Stimulated activated CD4-positive, alpha-beta T cell treated with anti-CD3 and anti-CD28 coated beads, Interleukin-1b, Interleukin-23, amount 100 ng/mL, for 4 hours (primary cell): ENCODE data around the gene PKP3.
"Not testable (repeated sequence)": the region's sequence is repeated elsewhere in the genome, so short reads cannot be mapped to it uniquely, and the experiment has no call there.

Experiments
- DNase-seq, 2 donors: peaks; one replicate each; pipeline ENCODE4 v3.0.0-alpha.2; 2020; ENCODE audit warnings: low read depth in 2 of 2

PKP3 gene

DNA sequence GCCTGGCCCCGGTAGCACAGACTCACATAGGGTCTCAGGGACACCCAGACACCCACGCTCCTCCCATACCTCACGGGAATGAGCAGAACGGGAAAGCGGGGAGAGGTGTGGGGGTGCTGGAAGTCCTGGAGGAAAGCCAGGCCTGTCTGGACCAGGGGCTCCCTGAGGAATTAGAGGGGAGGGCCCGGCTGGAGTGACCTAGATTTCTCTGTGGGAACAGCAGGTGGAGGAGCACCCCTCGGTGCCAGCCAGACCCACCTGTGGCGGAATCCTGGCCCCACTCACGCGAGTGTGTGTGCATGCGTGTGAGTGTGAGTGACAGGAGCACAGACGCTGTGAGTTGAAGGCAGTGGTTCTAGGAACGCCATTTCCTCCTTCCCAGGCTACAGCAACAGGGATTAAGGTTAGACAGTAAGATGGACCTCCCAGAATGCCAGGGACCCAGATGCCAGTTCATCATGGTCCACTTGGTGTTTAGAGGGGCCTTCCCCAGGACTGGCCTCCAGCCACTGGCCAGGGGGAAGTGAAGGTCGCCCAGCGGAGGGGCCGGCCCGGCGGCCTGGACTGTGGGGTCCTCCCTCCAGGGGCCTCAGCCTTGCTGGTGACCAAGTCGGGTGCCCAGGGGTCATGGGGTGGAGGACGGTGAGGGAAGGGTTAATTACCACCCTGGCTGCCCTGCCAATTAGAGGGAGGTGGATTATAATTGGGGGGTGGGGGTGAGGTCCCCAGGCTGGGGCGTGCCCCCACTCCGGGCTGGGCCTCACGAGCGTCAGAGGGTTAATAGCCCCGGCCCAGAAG is 1.0 kb downstream of the PKP3 start:
- no peak for DNase-seq

DNA sequence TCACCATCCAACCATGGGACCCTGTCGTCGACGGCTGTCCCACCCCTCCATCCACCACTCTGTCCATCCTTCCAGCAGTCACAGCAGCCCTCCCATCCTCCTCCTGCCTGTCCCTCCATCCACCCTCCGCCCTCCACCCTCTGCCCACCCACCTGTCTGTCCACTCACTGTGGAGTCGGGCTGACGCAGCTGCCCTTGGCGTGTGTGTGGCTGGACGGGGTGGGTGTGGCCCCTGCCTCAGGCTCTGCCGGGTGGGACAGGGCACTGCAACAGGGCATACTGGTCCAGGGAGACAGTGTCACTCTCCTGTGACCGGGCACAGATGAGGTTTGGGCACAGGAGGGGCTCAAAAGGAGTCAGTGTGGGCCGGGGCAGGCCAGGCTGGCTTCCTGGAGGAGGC is 1.9 kb downstream of the PKP3 start:
- DNase-seq, result no peak

DNA sequence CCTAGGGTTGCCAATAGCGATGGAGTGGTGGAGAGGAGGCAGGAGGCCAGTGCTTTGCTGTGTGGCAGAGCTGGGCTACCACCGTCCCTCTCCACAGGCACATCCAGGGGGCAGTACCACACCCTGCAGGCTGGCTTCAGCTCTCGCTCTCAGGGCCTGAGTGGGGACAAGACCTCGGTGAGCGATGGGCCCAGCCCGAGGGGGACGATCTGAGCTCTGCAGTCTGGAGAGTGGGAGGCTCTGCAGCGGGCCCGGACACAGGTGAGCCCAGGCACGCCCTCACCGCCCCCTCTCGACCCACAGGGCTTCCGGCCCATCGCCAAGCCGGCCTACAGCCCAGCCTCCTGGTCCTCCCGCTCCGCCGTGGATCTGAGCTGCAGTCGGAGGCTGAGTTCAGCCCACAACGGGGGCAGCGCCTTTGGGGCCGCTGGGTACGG is 2.5 kb downstream of the PKP3 start:
- DNase-seq, result no peak

DNA sequence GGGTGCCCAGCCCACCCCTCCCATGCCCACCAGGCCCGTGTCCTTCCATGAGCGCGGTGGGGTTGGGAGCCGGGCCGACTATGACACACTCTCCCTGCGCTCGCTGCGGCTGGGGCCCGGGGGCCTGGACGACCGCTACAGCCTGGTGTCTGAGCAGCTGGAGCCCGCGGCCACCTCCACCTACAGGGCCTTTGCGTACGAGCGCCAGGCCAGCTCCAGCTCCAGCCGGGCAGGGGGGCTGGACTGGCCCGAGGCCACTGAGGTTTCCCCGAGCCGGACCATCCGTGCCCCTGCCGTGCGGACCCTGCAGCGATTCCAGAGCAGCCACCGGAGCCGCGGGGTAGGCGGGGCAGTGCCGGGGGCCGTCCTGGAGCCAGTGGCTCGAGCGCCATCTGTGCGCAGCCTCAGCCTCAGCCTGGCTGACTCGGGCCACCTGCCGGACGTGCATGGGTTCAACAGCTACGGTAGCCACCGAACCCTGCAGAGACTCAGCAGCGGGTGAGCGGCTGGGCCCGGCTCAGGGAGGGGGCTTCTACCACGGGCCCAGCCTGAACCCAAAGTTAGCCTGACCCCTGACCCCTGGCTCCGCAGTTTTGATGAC is 3.0 kb downstream of the PKP3 start:
- no peak for DNase-seq

DNA sequence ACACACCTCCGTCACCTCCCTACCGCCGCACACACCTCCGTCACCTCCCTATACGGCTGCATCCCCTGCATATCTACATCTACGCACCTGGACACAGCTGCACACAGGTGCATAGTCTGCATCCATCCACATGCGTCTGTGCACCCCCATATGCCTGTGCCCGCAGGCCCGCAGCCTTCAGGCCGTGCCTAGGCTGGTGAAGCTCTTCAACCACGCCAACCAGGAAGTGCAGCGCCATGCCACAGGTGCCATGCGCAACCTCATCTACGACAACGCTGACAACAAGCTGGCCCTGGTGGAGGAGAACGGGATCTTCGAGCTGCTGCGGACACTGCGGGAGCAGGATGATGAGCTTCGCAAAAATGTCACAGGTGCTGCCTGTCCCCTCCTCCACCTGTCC is 4.8 kb downstream of the PKP3 start:
- no peak for DNase-seq

DNA sequence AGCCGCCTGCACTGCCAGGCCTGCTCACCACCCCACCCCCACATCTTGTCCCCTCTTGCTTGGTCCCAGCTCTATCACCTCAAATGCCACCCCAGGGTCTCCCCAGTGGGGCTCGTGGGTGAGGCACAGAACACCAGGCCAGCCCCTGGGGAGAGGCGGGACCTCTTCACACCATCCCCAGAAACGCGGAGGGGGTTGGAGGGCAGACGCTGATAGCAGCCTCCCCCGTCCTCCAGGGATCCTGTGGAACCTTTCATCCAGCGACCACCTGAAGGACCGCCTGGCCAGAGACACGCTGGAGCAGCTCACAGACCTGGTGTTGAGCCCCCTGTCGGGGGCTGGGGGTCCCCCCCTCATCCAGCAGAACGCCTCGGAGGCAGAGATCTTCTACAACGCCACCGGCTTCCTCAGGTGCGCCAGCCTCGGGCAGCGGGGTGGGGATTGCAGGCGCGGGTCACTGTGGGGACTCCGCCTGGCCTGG is 5.8 kb downstream of the PKP3 start:
- no peak for DNase-seq

DNA sequence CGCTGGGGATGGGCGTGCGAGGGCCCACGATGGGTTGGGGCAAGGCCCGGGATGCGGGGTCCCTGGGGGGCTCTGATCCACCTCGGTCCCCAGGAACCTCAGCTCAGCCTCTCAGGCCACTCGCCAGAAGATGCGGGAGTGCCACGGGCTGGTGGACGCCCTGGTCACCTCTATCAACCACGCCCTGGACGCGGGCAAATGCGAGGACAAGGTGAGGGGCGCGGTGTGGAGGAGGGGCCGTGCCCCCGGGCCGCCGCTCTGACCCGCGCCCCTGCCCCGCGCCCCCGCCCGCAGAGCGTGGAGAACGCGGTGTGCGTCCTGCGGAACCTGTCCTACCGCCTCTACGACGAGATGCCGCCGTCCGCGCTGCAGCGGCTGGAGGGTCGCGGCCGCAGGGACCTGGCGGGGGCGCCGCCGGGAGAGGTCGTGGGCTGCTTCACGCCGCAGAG is 6.3 kb downstream of the PKP3 start:
- no peak for DNase-seq

DNA sequence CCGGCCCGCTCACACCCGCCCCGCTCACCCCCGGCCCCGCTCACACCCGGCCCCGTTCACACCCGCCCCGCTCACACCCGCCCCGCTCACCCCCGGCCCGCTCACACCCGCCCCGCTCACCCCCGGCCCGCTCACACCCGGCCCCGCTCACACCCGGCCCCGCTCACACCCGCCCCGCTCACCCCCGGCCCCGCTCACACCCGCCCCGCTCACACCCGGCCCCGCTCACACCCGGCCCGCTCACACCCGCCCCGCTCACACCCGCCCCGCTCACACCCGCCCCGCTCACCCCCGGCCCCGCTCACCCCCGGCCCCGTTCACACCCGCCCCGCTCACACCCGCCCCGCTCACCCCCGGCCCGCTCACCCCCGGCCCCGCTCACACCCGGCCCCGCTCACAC is 7.2 kb downstream of the PKP3 start:
- not testable (repeated sequence) for DNase-seq

DNA sequence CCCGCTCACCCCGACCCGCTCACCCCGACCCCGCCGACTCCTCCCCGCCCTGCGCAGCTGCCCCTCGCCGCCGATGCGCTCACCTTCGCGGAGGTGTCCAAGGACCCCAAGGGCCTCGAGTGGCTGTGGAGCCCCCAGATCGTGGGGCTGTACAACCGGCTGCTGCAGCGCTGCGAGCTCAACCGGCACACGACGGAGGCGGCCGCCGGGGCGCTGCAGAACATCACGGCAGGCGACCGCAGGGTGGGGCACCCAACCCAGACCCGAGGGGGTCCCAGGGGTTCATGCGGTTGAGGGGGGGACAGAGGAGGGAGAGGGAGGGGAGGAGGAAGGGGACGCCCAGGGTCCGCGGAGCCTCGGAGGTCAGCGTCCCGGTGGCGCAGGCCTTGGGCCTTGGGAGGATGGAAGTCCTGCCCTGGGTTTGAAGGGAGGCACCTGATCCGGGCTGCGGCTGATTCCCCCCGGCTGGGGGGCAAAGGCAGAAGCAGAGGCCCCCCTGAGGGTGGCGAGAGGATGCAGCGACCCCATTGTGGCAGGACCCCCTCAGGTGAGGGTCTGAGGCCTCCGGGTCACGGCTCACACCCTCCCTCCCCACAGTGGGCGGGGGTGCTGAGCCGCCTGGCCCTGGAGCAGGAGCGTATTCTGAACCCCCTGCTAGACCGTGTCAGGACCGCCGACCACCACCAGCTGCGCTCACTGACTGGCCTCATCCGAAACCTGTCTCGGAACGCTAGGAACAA is 9.2 kb downstream of the PKP3 start:
- DNase-seq, result no peak

DNA sequence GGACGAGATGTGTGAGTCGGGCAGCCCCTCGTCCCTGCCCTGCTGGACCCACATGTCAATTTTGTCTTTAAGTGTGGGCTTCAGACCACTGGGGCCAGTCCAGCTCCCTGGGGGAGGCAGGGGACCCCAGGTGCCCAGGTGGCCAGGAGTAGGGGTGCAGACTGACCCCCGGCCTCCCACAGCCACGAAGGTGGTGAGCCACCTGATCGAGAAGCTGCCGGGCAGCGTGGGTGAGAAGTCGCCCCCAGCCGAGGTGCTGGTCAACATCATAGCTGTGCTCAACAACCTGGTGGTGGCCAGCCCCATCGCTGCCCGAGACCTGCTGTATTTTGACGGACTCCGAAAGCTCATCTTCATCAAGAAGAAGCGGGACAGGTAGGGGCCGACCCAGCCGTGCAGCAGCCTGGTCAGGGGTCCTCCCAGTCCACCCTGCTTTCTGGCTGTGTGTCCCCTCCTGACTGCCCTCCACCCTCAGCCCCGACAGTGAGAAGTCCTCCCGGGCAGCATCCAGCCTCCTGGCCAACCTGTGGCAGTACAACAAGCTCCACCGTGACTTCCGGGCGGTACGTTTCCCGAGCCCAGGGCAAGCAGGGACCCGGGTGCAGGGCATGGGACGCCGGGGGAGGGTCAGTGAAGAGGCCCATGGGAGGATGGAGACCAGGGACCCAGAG is 9.9 kb downstream of the PKP3 start:
- DNase-seq, result no peak

DNA sequence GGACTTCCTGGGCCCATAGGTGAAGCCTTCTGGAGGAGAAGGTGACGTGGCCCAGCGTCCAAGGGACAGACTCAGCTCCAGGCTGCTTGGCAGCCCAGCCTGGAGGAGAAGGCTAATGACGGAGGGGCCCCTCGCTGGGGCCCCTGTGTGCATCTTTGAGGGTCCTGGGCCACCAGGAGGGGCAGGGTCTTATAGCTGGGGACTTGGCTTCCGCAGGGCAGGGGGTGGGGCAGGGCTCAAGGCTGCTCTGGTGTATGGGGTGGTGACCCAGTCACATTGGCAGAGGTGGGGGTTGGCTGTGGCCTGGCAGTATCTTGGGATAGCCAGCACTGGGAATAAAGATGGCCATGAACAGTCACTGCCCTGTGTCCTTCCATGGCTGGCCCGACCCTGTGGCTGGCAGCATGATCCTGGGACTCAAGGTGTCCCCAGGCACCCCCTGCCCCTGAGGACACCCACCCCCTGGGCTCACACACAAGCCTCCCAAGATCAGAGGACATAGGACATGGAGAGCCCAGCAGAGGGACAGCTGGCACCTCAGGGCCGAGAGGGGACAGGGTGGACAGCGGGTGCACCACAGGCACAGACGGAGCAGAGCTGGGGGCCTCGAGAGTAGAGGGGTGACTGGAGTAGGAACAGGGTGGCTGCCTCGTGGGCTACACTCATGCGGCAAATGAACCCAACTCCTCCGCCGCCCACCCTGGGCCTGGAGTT is 10.7 kb downstream of the PKP3 start:
- DNase-seq, result no peak

DNA sequence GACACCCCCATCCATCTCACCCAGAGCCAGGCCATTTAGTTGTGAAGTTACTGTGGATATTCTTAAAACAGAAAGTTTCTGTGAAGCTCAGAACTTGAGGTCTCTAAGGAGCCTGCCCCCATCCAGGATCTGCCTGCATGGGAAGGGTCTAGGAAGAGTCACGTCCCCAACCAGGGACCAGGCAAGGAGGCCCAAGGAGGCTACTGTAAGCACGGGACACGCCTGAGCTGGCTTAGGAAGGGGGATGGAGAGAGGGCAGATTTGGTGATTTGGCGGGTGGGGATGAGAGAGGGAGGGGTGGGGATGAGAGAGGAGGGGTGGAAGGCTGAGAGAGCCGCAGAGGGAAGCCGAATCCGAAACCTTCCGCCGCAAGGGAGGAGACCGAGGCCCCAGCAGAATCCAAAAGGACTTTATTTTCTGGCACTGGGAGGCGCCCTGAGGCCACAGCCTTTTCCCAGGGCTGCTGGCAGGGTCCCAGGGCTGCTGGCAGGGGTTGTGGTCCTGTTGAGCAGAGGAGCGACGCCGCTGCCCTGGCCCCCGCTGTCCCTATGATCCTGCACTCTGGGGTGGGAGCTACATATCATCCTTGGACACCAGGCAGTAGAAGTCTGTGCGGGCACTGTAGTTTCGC is 11.4 kb downstream of the PKP3 start:
- no peak for DNase-seq

DNA sequence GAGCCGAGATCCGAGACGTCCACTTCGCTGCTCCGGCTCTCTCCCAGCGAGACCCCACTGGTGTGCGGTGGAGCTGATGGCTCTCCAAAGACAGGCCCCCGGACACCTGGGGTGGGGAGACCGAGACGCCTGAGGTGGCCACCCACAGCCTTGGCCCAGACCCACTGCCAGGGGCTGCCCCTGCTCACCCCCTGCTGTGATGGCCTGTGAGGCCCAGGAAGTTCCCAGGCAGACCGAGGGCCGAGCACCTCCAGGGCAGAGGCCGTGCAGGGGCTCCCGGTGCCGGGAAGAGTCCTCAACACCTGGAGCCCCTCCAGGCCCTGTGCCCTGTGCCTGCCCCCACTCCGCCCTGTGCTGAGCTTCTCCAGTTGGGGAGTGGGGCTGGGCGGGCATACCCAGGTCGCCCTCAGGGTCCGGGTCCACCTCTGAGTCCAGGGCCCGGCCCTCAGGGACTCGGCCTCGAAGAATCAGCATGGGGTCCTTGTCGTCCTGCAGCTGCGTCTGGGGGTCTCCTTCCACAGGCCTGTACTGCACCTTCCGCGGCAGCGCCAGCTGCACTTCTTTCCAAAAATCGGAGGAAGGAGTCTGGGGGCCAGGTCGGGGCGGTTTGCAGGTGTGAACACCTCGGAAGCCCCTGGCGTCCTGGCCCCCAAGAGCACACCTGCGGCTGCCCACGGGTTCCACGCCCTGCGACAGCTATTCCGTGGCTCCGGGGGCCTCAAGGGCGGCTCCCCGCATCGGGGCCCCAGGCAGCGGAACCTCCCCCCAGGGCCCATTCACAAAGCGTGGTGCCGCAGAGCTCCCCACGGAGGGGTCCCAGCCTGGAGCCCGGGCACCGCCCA is 12.2 kb downstream of the PKP3 start:
- no peak for DNase-seq

DNA sequence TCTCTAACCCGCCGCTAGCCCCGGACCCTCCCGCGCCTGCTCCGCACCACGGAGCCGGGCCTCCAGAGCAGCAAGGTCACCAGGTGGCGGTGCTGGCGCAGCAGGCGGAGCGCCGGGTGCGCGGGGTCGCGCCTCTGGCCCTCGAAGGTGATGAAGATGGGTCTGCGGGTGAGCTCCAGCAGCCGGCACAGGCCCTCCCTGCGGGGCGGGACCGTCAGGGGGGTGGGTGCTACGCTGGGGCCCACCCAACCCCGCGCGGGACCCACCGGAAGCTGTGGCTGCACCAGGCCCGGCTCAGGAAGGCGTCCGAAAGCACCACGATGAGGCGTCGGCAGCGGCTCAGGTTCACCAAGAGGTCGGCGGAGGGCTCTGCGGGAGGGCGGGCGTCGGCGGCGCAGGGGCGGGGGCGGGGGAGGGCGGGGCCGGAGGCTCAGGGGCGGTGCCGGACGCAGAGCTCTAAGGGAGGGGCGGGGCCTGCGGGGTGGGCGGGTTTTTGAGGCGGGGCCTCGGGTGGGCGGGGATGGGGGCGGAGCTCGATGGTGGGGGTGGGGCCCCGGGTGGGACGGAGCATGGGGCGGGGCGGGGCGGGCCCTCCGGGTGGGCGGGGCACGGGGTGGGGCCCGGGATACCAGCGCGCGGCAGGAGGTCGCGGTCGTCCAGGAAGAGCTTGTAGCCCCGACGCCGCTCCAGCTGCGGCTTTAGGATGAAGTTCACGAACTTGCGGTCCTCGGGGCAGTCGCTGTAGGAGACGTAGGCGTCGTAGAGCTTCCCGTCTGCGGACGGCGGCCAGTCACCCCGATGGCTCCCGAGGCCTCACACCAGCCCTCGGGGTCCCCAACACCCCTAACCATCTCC is 13.0 kb downstream of the PKP3 start:
- DNase-seq, result peak; percentile 73 to 82

DNA sequence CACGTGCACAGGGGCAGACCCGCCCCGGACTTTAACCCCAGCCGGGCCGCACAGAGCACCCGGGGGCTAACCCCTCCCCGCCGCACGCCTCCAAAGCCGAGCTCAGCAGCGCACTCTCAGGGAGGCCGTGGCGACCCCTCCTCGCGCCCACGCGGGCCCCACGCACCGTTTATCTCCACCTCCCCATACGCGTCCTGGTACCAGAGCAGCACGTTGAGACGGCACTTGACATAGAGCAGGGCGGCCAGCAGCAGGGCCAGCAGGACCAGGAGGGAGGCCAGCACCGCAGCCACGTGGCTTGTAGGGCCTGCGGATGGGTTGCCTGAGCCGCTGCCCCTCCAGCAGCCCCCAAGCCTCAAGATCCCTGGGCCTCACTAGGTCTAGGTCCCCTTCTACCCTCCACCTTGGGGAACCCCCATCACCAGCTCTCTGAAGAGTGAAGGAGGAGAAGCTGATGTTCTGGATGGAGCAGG is 13.7 kb downstream of the PKP3 start:
- DNase-seq, result no peak

DNA sequence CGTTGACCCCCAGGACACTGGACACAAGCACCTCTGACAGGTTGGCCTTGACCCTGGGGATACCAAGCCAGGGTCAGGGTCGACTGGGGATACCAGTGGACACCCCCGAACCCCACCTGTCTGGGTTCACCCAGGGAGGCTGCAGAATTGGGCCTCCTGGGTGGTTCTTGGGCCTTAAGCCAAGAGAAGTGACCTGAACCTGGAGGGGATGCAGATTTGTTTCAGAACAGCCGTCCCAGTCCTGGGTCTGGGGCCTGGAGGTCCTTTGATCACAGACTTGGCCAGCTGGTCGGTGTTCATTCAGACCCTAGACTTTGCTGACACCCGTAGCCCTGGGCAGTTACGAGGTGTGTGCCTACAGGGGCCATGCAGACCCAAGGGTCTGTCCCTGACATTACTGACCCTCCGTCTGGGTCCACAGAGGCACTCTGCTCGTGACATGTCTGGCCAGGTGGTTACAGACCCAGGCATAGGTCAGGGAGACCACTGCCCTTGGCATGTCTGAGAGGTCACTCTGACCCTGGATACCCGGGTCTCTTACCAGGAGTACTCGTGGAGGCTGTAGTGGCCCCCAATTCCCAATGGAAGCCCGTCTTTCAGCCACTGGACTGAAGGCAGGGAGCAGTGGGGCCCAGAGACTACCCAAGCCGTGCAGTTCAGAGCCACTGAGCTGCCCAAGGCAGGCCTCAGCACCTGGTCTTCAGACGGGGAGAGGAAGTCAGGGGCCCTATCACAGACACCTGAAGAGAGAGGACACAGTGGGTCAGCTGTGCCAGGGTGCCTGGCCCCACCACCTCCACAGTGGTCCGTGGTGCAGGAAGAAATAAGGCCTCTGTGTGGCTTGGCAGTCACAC is 14.4 kb downstream of the PKP3 start:
- DNase-seq, result no peak

DNA sequence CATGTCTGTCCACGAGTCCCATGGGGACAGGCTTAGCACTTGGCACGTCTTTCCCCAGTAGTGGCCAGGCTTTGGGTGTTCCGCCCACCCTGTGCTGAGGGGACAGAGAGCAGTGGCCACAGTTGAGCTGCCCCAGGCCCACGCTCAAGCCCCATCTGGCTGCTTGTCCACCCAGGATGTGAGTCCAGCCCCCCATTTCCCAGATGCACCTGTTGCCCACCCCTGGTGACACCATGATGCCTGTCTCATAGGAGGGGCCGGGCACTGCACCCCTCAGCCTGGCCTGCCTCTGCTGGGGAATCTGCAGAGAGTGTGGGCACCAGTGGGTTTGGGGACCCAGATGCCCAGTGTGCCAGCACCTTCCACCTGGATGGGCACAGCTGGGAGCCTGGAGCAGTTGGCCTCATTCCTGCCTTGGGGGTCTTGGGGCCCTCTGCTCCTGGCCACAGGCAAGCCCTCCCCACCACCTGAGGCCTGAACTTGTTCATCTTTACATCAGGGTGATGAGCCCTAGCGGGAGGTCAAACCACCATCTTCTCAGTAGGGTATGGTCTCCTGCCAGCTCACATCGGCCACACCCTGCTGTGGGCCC is 15.1 kb downstream of the PKP3 start:
- DNase-seq, result no peak
